ENCODE results near the gene GMCL2. TPM values are rescaled to one million over a fixed set of nuclear protein-coding genes. Genes with fewer than 3 reads are reported as not detected.

The GMCL2 gene
- total RNA-seq, 4 donors from 2014 or later, result not detected

DNA sequence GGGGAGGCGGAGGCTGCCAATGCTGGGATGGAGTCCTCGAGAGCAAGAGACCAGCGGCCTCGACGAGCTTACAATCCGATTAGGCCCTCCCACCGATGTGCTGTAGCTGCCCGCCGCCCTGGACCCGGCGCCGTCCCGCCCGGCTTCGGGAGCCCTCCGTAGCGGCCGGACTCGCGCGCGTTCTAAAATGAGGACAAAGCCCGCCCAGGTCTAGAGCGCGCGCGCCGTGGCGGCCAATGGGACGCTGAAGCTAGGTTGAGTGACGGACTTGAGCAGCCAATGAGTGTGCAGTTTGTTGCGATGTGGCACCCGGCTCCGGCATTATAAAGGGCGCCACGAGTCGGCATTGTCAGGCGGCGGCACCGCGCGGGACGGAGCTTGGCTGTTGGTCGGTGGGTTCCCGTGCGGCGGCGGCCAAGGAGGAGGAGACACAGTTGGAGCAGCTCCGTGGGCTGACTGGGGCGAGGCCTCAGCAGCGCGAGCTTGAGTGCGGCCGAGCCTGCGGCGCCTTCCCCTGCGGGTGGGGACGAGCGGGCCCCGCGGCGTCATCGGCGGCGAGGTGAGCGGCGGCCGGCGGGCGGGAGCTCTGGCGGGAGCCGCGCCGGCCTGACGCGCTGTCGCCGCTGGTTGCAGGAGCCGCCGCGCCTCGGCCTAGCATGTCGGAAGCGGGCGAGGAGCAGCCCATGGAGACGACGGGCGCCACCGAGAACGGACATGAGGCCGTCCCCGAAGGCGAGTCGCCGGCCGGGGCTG is 17.2 kb upstream of the GMCL2 start, which contains the start of gene HNRNPAB:
HNRNPAB (plus strand) TSS at position 352 of the 753 bp plus-strand sequence; CDS start at position 657, 305 bp downstream.
- WGBS, 2 donors (ENCODE audit: low coverage in 1 of 2), result 1% methylated on average over 13 of the region's 96 CpGs; no CpG with 5 or more reads in 1 of the 2 donors
- Histone ChIP-seq H3K36me3 (peaks cover 0 to 28% of the 10 kb centered on the region in 2 donors), H3K4me1 (peaks cover 0 to 41% (median 19%) of the 10 kb centered on the region in 3 donors), H3K4me3 (peak within 1 kb of the TSS; percentile 81 to 99), H3K9me3 (no peaks in the 10 kb centered on the region), H3K27me3 (no peaks in the 10 kb centered on the region), H3K27ac (peak within 1 kb of the TSS; percentile 88 to 99 (median 94))
- TF ChIP-seq POLR2AphosphoS5 (IDR thresholded peaks at IDR 0.05) (peak; percentile 100), EP300 (IDR thresholded peaks at IDR 0.05) (no peak), POLR2A (IDR thresholded peaks at IDR 0.05) (peak; percentile 98 to 99)
- TF ChIP-seq, protein P1, sequence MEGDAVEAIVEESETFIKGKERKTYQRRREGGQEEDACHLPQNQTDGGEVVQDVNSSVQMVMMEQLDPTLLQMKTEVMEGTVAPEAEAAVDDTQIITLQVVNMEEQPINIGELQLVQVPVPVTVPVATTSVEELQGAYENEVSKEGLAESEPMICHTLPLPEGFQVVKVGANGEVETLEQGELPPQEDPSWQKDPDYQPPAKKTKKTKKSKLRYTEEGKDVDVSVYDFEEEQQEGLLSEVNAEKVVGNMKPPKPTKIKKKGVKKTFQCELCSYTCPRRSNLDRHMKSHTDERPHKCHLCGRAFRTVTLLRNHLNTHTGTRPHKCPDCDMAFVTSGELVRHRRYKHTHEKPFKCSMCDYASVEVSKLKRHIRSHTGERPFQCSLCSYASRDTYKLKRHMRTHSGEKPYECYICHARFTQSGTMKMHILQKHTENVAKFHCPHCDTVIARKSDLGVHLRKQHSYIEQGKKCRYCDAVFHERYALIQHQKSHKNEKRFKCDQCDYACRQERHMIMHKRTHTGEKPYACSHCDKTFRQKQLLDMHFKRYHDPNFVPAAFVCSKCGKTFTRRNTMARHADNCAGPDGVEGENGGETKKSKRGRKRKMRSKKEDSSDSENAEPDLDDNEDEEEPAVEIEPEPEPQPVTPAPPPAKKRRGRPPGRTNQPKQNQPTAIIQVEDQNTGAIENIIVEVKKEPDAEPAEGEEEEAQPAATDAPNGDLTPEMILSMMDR (IDR thresholded peaks at IDR 0.05), result peak in 2 of 4 experiments; percentile 11 to 15
- peak; percentile 97 for ATAC-seq

DNA sequence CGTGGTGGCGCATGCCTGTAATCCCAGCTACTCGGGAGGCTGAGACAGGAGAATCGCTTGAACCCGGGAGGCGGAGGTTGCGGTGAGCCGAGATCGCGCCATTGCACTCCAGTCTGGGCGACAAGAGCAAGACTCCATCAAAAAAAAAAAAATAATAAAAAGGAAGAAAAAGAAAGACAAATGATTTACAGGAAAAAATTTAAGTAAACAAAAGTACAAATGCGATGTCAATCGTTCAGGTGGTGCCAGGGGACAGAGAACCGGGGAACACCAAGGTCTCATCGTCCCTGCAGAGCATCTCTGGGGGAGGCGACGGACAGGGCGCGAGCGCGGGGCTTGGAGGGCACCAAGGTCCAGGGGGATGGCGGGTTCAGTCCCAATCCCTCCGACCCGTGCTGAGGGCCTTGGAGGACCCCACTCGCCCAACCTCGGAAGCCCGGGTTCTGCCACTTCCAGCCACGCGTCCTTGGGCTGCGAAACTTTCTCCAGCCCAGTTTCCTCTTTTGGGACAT is 16.6 kb upstream of the GMCL2 start:
- H3K9me3 ChIP-seq, result no peaks in the 10 kb centered on the region
- peak; percentile 2 for ATAC-seq
- 18 to 80% methylated on average over 1 to 15 of the region's 30 CpGs for WGBS, 2 donors (ENCODE audit: low coverage in 1 of 2)
- H3K4me3 ChIP-seq, result peak overlapping the region; percentile 81 to 99
- no peaks in the 10 kb centered on the region for H3K27me3 ChIP-seq
- peaks cover 0 to 22% of the 10 kb centered on the region in 2 donors for H3K36me3 ChIP-seq
- peak overlapping the region in 3 of 4 donors; percentile 88 to 99 (median 96) for H3K27ac ChIP-seq
- peaks cover 0 to 39% (median 19%) of the 10 kb centered on the region in 3 donors for H3K4me1 ChIP-seq
- TF ChIP-seq POLR2A (IDR thresholded peaks at IDR 0.05) (no peak), POLR2AphosphoS5 (IDR thresholded peaks at IDR 0.05) (no peak), EP300 (IDR thresholded peaks at IDR 0.05) (no peak)
- TF ChIP-seq, protein P1 (IDR thresholded peaks at IDR 0.05), result no peak

DNA sequence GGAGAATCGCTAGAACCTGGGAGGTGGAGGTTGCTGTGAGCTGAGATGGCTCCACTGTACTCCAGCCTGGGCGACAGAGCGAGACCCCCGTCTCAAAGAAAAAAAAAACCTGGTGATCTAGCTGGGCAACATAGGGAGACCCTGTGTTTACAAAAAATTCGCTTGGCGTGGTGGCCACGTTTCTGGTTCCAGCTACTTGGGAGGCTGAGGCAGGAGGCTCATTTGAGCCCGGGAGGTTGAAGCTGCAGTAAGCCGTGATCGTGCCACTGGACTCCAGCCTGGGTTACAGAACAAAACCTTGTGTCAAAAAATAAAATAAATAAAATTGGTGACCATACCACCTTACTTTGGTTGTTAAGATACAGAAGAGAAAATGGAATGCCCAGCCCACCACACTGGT is 15.4 kb upstream of the GMCL2 start:
- WGBS, 2 donors (ENCODE audit: low coverage in 1 of 2), result 94 to 96% methylated on average over 5 to 6 of the region's 10 CpGs
- H3K9me3 ChIP-seq, result no peaks in the 10 kb centered on the region
- no peaks in the 10 kb centered on the region for H3K27me3 ChIP-seq
- peaks cover 0 to 10% of the 10 kb centered on the region in 2 donors for H3K36me3 ChIP-seq
- peaks cover 0 to 29% (median 19%) of the 10 kb centered on the region in 3 donors for H3K4me1 ChIP-seq
- TF ChIP-seq POLR2A (IDR thresholded peaks at IDR 0.05) (no peak), EP300 (IDR thresholded peaks at IDR 0.05) (no peak), POLR2AphosphoS5 (IDR thresholded peaks at IDR 0.05) (no peak)
- TF ChIP-seq, protein P1 (IDR thresholded peaks at IDR 0.05), result no peak
- ATAC-seq, result no peak
- H3K27ac ChIP-seq, result no peak overlapping the region
- no peak overlapping the region for H3K4me3 ChIP-seq

DNA sequence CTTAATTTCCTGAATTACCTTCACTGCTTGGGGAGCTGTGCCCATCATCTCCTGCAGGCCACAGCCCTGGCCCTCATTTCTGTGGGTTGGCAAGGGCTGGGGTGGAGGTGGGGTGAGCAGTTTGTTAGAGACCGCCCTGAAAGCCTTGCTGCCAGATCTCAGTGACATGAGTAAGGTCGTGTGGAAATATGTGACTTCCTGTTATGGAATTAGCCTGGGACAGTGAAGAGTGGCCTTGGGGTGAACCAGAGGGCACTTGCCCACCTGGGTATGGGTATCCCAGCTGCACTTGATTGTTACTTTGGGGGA is 14.7 kb upstream of the GMCL2 start:
- Histone ChIP-seq H3K27ac (no peak overlapping the region), H3K4me1 (peaks cover 0 to 23% (median 13%) of the 10 kb centered on the region in 3 donors), H3K36me3 (peaks cover 0 to 4% of the 10 kb centered on the region in 2 donors), H3K9me3 (no peaks in the 10 kb centered on the region), H3K27me3 (no peaks in the 10 kb centered on the region), H3K4me3 (no peak overlapping the region)
- WGBS, 2 donors (ENCODE audit: low coverage in 1 of 2), result no CpG with 5 or more reads among the region's 2 CpGs
- TF ChIP-seq, protein P1 (IDR thresholded peaks at IDR 0.05), result no peak
- TF ChIP-seq POLR2A (IDR thresholded peaks at IDR 0.05) (no peak), POLR2AphosphoS5 (IDR thresholded peaks at IDR 0.05) (no peak), EP300 (IDR thresholded peaks at IDR 0.05) (no peak)
- ATAC-seq, result no peak

Measured in gastroesophageal sphincter (tissue), 4 donors.